ENCODE results near the gene EHD1. TPM values are rescaled to one million over a fixed set of nuclear protein-coding genes. Genes with fewer than 3 reads are reported as not detected.

EHD1 gene
- polyA plus RNA-seq, 2 of the 4 experiments (the other 2 are of a cell fraction): 25.9 to 37.8 TPM

DNA sequence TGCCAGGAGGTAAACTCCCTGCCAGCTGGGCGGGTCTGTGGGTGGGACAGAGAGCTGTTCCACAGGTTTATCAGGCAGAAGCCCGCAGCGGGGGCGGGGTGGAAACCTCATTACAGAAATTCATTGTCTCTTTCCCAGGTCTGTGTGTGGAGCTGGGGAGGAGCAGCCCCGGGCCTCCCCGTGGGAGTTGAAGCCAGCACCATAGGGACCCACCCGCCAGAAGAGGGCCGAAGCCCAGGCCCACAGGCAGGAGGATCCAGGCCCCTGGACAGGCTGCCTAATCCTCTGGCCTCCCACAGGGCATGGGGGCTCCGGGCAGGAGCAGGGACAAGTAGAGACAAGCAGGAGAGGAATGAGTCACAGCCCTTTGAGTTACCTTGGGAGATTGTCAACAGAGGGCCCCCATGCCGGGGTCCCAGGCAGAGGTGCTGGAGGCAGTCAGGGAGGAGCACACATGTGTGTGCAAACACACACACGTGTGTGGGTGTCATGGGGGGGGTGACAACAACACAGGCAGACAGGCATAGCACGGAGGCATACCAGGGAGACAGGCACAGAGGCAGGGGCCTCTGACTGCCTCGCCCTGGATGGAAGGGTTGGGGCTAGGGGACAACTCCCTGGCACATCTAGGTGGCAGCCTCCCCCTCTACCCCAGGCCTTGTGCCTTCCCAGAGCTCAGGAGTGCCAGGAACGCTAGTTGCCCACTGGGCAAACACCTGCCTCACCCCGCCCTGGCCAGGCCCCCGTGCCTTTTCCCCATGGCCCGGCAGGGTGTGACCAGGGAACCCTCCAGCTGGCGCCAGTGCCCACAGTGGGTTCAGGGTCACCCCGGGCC lies 35.4 kb downstream of the EHD1 start:
- H3K9me3 ChIP-seq: no peaks in the 10 kb centered on the region
- H3K4me1 ChIP-seq: peaks cover 38% of the 10 kb centered on the region
- WGBS (ENCODE audit: missing lambda C conversion rate): 30% methylated on average over 15 of the region's 19 CpGs
- H3K27ac ChIP-seq: peak overlapping the region; percentile 78 to 82
- CTCF ChIA-PET: interaction anchor here (0.5 to 39.4 kb wide), 16 partner anchors 8 to 400 kb away, joined by 3 to 1607 read pairs (median 6); partner anchors contain the start of genes ARL2 and EHD1
- DNase-seq (ENCODE audit: low read depth in 1 of 2, low spot score in 1 of 2): peak; percentile 48 to 59
- peak; percentile 9 to 17; a peak in 5 of 6 replicates for ATAC-seq
- no peak overlapping the region for H3K4me3 ChIP-seq
- FAIRE-seq: no peak
- POLR2A ChIA-PET: interaction anchor here (1.3 to 1.4 kb wide), 3 partner anchors 64 to 269 kb away, joined by 3 to 4 read pairs (median 4); partner anchors contain the start of genes ARL2 and SF1
- no peak for TF ChIP-seq CBX8 (IDR thresholded peaks at IDR 0.05)
- TF ChIP-seq POLR2AphosphoS2 (conservative IDR thresholded peaks at IDR 0.05; ENCODE audit: low read length): no peak
- TF ChIP-seq, protein P1, sequence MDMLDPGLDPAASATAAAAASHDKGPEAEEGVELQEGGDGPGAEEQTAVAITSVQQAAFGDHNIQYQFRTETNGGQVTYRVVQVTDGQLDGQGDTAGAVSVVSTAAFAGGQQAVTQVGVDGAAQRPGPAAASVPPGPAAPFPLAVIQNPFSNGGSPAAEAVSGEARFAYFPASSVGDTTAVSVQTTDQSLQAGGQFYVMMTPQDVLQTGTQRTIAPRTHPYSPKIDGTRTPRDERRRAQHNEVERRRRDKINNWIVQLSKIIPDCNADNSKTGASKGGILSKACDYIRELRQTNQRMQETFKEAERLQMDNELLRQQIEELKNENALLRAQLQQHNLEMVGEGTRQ (IDR thresholded peaks at IDR 0.05): no peak
- no peak for TF ChIP-seq ESRRA (IDR thresholded peaks at IDR 0.05; ENCODE audit: borderline replicate concordance, low read length)
- TF ChIP-seq FOSL2 (IDR thresholded peaks at IDR 0.05): no peak
- TF ChIP-seq FOSL2 (CRISPR knock-in tag; IDR thresholded peaks at IDR 0.05): peak; percentile 52
- TF ChIP-seq, protein P2, sequence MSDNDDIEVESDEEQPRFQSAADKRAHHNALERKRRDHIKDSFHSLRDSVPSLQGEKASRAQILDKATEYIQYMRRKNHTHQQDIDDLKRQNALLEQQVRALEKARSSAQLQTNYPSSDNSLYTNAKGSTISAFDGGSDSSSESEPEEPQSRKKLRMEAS (IDR thresholded peaks at IDR 0.05): peak; percentile 35; the same call in 1 of the 2 replicates
- TF ChIP-seq EHF (CRISPR knock-in tag; IDR thresholded peaks at IDR 0.05): no peak
- H3K4me2 ChIP-seq: peak overlapping the region; percentile 91

- CTCF ChIA-PET: interaction anchor here (1.2 to 39.4 kb wide), 7 partner anchors 8 to 55 kb away, joined by 3 to 1607 read pairs (median 12); partner anchors contain the start of gene EHD1
- 65% methylated on average over 6 of the region's 6 CpGs for WGBS (ENCODE audit: missing lambda C conversion rate)
Observed at GRCh38 chr11:64842366-64842759, 36.1 kb downstream of the EHD1 start.

GRCh38 chr11:64841592-64842365 lies 36.6 kb downstream of the EHD1 start:
- 87% methylated on average over 11 of the region's 15 CpGs for WGBS (ENCODE audit: missing lambda C conversion rate)
- no peak for TF ChIP-seq RNF2 (IDR thresholded peaks at IDR 0.05; ENCODE audit: borderline replicate concordance, low read depth)
- TF ChIP-seq EHF (CRISPR knock-in tag; IDR thresholded peaks at IDR 0.05): no peak
- TF ChIP-seq GATA3 (IDR thresholded peaks at IDR 0.05; ENCODE audit: borderline replicate concordance): no peak
- no peak for TF ChIP-seq ZSCAN20 (CRISPR knock-in tag; IDR thresholded peaks at IDR 0.05)
- no peak for TF ChIP-seq EP300 (IDR thresholded peaks at IDR 0.05)
- TF ChIP-seq ESRRA (IDR thresholded peaks at IDR 0.05; ENCODE audit: borderline replicate concordance, low read length): no peak
- TF ChIP-seq E2F6 (IDR thresholded peaks at IDR 0.05; ENCODE audit: borderline replicate concordance, low read depth): no peak
- TF ChIP-seq KDM1A (IDR thresholded peaks at IDR 0.05; ENCODE audit: low read depth): no peak
- TF ChIP-seq HOXB13 (CRISPR knock-in tag; IDR thresholded peaks at IDR 0.05; ENCODE audit: low read depth): no peak
- no peak for TF ChIP-seq ELK1 (IDR thresholded peaks at IDR 0.05; ENCODE audit: low read depth, low read length)
- TF ChIP-seq ATOH8 (CRISPR knock-in tag; IDR thresholded peaks at IDR 0.05; ENCODE audit: low read depth): no peak
- no peak for TF ChIP-seq JUNB (IDR thresholded peaks at IDR 0.05)
- Histone ChIP-seq H3K27ac (peak overlapping the region; percentile 78 to 82), H3K4me3 (no peak overlapping the region), H3K4me1 (peaks cover 30% of the 10 kb centered on the region), H3K9me3 (no peaks in the 10 kb centered on the region), H3K4me2 (peak overlapping the region; percentile 91)
- ATAC-seq (no peak), DNase-seq (ENCODE audit: low read depth in 1 of 2, low spot score in 1 of 2) (no peak), FAIRE-seq (no peak)
- CTCF ChIA-PET: interaction anchor here (1.2 to 39.4 kb wide), 7 partner anchors 7 to 55 kb away, joined by 3 to 1607 read pairs (median 12); partner anchors contain the start of gene EHD1
- POLR2A ChIA-PET: no interaction called here

More at GRCh38 chr11:64842366-64842759, 36.1 kb downstream of the EHD1 start:
- DNase-seq (ENCODE audit: low read depth in 1 of 2, low spot score in 1 of 2) (no peak), FAIRE-seq (no peak), ATAC-seq (no peak)
- Histone ChIP-seq H3K4me3 (no peak overlapping the region), H3K4me1 (peaks cover 35% of the 10 kb centered on the region), H3K4me2 (peak overlapping the region; percentile 91), H3K27ac (peak overlapping the region; percentile 78 to 82), H3K9me3 (no peaks in the 10 kb centered on the region)
- TF ChIP-seq EP300 (IDR thresholded peaks at IDR 0.05) (no peak), HMGXB4 (CRISPR knock-in tag; IDR thresholded peaks at IDR 0.05; ENCODE audit: borderline replicate concordance) (no peak), RAD21 (conservative IDR thresholded peaks at IDR 0.05 in 1 of 2, IDR thresholded peaks at IDR 0.05 in 1 of 2) (no peak)
- POLR2A ChIA-PET: no interaction called here

Data from A549 (cell line).